ENCODE data around the gene CBL. TPM values are rescaled to one million over a fixed set of nuclear protein-coding genes. Genes with fewer than 3 reads are reported as not detected.
A peak's percentile ranks its signal among the peaks of the same experiment; 100 is the strongest.

Gene CBL
- total RNA-seq, 1 donor from 2014 or later: 46.6 TPM

DNA sequence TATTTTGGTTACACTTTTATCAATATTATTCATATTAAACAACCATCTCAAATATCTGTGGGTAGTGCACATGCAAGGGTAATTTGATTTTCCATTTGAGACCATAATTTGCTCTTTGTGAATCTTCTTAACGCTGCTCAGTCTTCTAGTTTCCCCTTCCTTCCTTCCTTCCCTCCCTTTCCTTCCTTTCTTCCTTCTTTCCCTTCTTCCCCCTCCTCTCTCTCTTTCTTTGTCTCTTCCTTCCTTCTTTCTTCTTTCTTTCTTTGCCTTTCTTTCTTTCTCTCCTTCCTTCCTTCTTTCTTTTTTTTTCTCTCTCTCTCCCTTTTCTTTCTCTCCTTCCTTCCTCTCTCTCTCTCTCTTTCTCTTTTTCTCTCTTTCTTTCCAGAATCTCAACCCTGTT, 124.1 kb downstream of the CBL start:
- no peak overlapping the region for H3K27ac Mint-ChIP-seq (ENCODE audit: unreplicated experiment)
- Histone ChIP-seq H3K4me3 (ENCODE audit: insufficient read depth, low read depth, low read length) (no peak overlapping the region), H3K4me2 (ENCODE audit: low read length) (no peak overlapping the region), H3K79me2 (ENCODE audit: insufficient read depth, low read length) (peaks cover 7% of the 10 kb centered on the region), H3K9me3 (ENCODE audit: insufficient read depth, low read depth, low read length) (no peaks in the 10 kb centered on the region), H2AFZ (ENCODE audit: low read depth, low read length) (no peak overlapping the region), H3K9ac (ENCODE audit: low read length) (no peak overlapping the region), H3K27me3 (ENCODE audit: insufficient read depth, low read length) (no peaks in the 10 kb centered on the region), H3K27ac (ENCODE audit: low read depth, low read length) (no peak overlapping the region), H3K36me3 (ENCODE audit: insufficient read depth, low read length) (no peaks in the 10 kb centered on the region), H3K4me1 (ENCODE audit: insufficient read depth, low read length) (peaks cover 5% of the 10 kb centered on the region), H4K20me1 (ENCODE audit: insufficient read depth, low read length) (no peaks in the 10 kb centered on the region)
- H3K4me3 Mint-ChIP-seq (ENCODE audit: unreplicated experiment): no peak overlapping the region
- no peak for DNase-seq (ENCODE audit: low read depth)
- TF ChIP-seq, protein P1, sequence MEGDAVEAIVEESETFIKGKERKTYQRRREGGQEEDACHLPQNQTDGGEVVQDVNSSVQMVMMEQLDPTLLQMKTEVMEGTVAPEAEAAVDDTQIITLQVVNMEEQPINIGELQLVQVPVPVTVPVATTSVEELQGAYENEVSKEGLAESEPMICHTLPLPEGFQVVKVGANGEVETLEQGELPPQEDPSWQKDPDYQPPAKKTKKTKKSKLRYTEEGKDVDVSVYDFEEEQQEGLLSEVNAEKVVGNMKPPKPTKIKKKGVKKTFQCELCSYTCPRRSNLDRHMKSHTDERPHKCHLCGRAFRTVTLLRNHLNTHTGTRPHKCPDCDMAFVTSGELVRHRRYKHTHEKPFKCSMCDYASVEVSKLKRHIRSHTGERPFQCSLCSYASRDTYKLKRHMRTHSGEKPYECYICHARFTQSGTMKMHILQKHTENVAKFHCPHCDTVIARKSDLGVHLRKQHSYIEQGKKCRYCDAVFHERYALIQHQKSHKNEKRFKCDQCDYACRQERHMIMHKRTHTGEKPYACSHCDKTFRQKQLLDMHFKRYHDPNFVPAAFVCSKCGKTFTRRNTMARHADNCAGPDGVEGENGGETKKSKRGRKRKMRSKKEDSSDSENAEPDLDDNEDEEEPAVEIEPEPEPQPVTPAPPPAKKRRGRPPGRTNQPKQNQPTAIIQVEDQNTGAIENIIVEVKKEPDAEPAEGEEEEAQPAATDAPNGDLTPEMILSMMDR (IDR thresholded peaks at IDR 0.05; ENCODE audit: insufficient read depth, low read depth, low read length): no peak
- no peak for TF ChIP-seq EZH2 (IDR thresholded peaks at IDR 0.05; ENCODE audit: insufficient read depth, low read length)
- no peaks in the 10 kb centered on the region for H3K9me3 Mint-ChIP-seq (ENCODE audit: unreplicated experiment)
- H3K4me1 Mint-ChIP-seq (ENCODE audit: low read depth, unreplicated experiment): no peaks in the 10 kb centered on the region
- no peaks in the 10 kb centered on the region for H3K36me3 Mint-ChIP-seq (ENCODE audit: low read depth, unreplicated experiment)
- peaks cover 2% of the 10 kb centered on the region for H3K27me3 Mint-ChIP-seq (ENCODE audit: low read depth, unreplicated experiment)
- FAIRE-seq: no peak

DNA sequence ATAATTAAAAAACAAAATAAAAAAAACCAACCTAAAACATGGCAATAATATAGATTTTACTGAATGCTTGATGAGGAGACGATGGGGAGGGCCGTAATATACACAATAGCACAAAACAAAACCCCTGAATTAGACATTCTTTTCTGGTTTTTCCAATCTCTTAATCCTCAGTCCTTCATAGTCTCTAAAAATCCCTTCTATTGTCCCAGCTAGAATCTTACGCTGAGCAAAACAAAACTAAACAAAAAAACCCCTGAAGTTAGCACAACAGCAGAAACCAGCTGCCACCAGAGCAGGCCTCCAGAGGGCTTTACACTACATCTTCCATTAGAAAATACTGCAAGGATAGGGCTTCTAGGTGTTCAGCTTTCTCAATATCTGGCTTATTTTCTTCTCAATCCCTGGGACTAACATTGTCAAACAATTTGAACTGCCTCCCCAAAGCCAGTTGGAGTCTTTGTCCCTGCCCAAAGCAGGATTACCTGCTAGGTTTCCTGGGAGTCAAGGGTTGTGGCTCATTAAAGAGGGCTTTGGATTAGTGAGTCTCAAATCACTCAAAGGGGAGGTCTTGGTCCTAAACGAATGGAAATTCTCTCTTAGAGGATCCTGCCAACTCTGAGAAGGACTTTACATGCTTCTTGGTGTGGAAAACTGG, 126.1 kb downstream of the CBL start:
- H3K4me3 ChIP-seq (ENCODE audit: insufficient read depth, low read depth, low read length): no peak overlapping the region
- H3K4me1 ChIP-seq (ENCODE audit: insufficient read depth, low read length): peaks cover 12% of the 10 kb centered on the region
- peaks cover 27% of the 10 kb centered on the region for H3K79me2 ChIP-seq (ENCODE audit: insufficient read depth, low read length)
- peaks cover 2% of the 10 kb centered on the region for H3K4me1 Mint-ChIP-seq (ENCODE audit: low read depth, unreplicated experiment)
- no peaks in the 10 kb centered on the region for H4K20me1 ChIP-seq (ENCODE audit: insufficient read depth, low read length)
- FAIRE-seq (no peak), DNase-seq (ENCODE audit: low read depth) (no peak)
- no peaks in the 10 kb centered on the region for H3K9me3 Mint-ChIP-seq (ENCODE audit: unreplicated experiment)
- H3K27me3 ChIP-seq (ENCODE audit: insufficient read depth, low read length): no peaks in the 10 kb centered on the region
- H2AFZ ChIP-seq (ENCODE audit: low read depth, low read length): no peak overlapping the region
- no peak for TF ChIP-seq EZH2 (IDR thresholded peaks at IDR 0.05; ENCODE audit: insufficient read depth, low read length)
- no peak overlapping the region for H3K4me3 Mint-ChIP-seq (ENCODE audit: unreplicated experiment)
- H3K9me3 ChIP-seq (ENCODE audit: insufficient read depth, low read depth, low read length): no peaks in the 10 kb centered on the region
- H3K27ac Mint-ChIP-seq (ENCODE audit: unreplicated experiment): no peak overlapping the region
- peaks cover 2% of the 10 kb centered on the region for H3K27me3 Mint-ChIP-seq (ENCODE audit: low read depth, unreplicated experiment)
- H3K36me3 ChIP-seq (ENCODE audit: insufficient read depth, low read length): no peaks in the 10 kb centered on the region
- no peak overlapping the region for H3K4me2 ChIP-seq (ENCODE audit: low read length)
- H3K36me3 Mint-ChIP-seq (ENCODE audit: low read depth, unreplicated experiment): peaks cover 4% of the 10 kb centered on the region
- H3K27ac ChIP-seq (ENCODE audit: low read depth, low read length): no peak overlapping the region
- H3K9ac ChIP-seq (ENCODE audit: low read length): no peak overlapping the region

DNA sequence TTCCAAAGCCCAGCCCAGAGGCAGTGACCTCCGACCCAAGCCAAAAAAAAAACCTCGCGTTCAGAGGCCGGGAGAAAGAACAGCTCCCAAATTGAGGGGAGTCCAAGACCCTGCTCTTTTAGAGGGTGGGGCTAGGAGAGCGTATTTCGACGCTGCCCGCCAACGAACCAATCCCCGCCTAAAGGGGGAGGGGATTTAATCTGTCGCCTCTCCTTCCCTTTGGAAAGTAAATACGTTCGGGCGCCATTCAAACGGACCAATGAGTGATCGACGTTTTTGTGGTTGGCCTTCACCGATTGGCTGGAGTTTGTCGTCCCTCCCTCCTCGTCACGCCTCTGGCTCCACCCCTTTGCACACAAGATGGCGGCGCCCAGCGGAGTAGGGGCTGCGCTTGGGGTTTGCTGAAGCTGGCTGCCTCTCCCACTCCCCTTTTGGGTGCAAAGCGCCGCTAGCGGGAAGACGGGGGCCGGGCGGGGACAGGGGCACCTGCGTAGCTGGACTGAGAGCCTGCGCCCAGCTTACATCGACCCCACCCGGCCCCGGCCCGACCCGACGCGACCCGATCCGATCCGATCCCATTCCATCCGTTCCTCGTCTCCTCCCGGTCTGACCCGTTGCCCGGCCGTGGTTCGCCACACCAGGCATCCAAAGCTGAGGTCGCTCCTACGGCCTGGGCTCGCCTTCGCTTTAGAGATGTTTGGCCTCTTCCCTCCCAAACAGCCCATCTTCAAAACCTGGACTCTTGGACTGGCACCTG, 128.2 kb downstream of the CBL start, which contains the start of gene RNF26:
Gene RNF26, plus strand, starts transcription at position 354 of the 757 bp plus-strand sequence. CDS start 596 bp downstream, outside the sequence.
- H3K4me1 Mint-ChIP-seq (ENCODE audit: low read depth, unreplicated experiment): peaks cover 15% of the 10 kb centered on the region
- peaks cover 2% of the 10 kb centered on the region for H3K27me3 Mint-ChIP-seq (ENCODE audit: low read depth, unreplicated experiment)
- Histone ChIP-seq H3K27me3 (ENCODE audit: insufficient read depth, low read length) (no peaks in the 10 kb centered on the region), H3K9ac (ENCODE audit: low read length) (peak within 1 kb of the TSS; percentile 93), H3K36me3 (ENCODE audit: insufficient read depth, low read length) (no peaks in the 10 kb centered on the region), H3K9me3 (ENCODE audit: insufficient read depth, low read depth, low read length) (no peaks in the 10 kb centered on the region), H3K79me2 (ENCODE audit: insufficient read depth, low read length) (peaks cover 32% of the 10 kb centered on the region), H3K4me2 (ENCODE audit: low read length) (peak within 1 kb of the TSS; percentile 92), H3K4me3 (ENCODE audit: insufficient read depth, low read depth, low read length) (peak within 1 kb of the TSS; percentile 89), H4K20me1 (ENCODE audit: insufficient read depth, low read length) (peaks cover 9% of the 10 kb centered on the region), H3K4me1 (ENCODE audit: insufficient read depth, low read length) (peaks cover 33% of the 10 kb centered on the region), H2AFZ (ENCODE audit: low read depth, low read length) (peak within 1 kb of the TSS; percentile 71), H3K27ac (ENCODE audit: low read depth, low read length) (peak within 1 kb of the TSS; percentile 87)
- H3K9me3 Mint-ChIP-seq (ENCODE audit: unreplicated experiment): no peaks in the 10 kb centered on the region
- DNase-seq (ENCODE audit: low read depth) (peak; percentile 94), FAIRE-seq (peak; percentile 99)
- H3K36me3 Mint-ChIP-seq (ENCODE audit: low read depth, unreplicated experiment): peaks cover 4% of the 10 kb centered on the region
- no peak for TF ChIP-seq EZH2 (IDR thresholded peaks at IDR 0.05; ENCODE audit: insufficient read depth, low read length)
- TF ChIP-seq, protein P1 (IDR thresholded peaks at IDR 0.05; ENCODE audit: insufficient read depth, low read depth, low read length): no peak
- H3K4me3 Mint-ChIP-seq (ENCODE audit: unreplicated experiment): peak within 1 kb of the TSS; percentile 100
- H3K27ac Mint-ChIP-seq (ENCODE audit: unreplicated experiment): peak within 1 kb of the TSS; percentile 99

Measured in astrocyte (in vitro differentiated cells and primary cell).